Measurements from ENCODE around the gene DIAPH1. TPM values are rescaled to one million over a fixed set of nuclear protein-coding genes. Genes with fewer than 3 reads are reported as not detected.

DIAPH1 gene
- total RNA-seq, 1 donor from 2014 or later = 42.7 TPM

- no peak for DNase-seq (ENCODE audit: low read depth, low spot score)
Observed at GRCh38 chr5:141484641-141485311, 134.0 kb downstream of the DIAPH1 start, which contains the start of gene PCDHGC4. Gene PCDHGC4, plus strand, starts transcription at chr5:141485030. Its CDS starts 144 bp downstream, at chr5:141485174.

- DNase-seq (ENCODE audit: low read depth, low spot score) = no peak
Observed at GRCh38 chr5:141484310-141484640, 134.5 kb downstream of the DIAPH1 start.

- DNase-seq (ENCODE audit: low read depth, low spot score) = no peak
Observed at GRCh38 chr5:141483902-141484301, 134.9 kb downstream of the DIAPH1 start.

GRCh38 chr5:141479776-141480175 lies 139.0 kb downstream of the DIAPH1 start:
- no peak for DNase-seq (ENCODE audit: low read depth, low spot score)

- no peak for DNase-seq (ENCODE audit: low read depth, low spot score)
Observed at GRCh38 chr5:141478321-141478945, 140.4 kb downstream of the DIAPH1 start.

- no peak for DNase-seq (ENCODE audit: low read depth, low spot score)
Observed at GRCh38 chr5:141477815-141478214, 141.0 kb downstream of the DIAPH1 start.

- no peak for DNase-seq (ENCODE audit: low read depth, low spot score)
Observed at GRCh38 chr5:141477044-141477575, 141.7 kb downstream of the DIAPH1 start.

- DNase-seq (ENCODE audit: low read depth, low spot score) = no peak
Observed at GRCh38 chr5:141476132-141476911, 142.5 kb downstream of the DIAPH1 start.

- peak; percentile 81 for DNase-seq (ENCODE audit: low read depth, low spot score)
Observed at GRCh38 chr5:141475625-141476131, 143.1 kb downstream of the DIAPH1 start, which contains the start of gene PCDHGC3. Gene PCDHGC3, plus strand, starts transcription at chr5:141475966. Its CDS starts 151 bp downstream, at chr5:141476117.

GRCh38 chr5:141465351-141465750 lies 153.4 kb downstream of the DIAPH1 start:
- no peak for DNase-seq (ENCODE audit: low read depth, low spot score)

Other genes starting within 250 kb of the DIAPH1 start
- 1.3 and 1.6 TPM in 2 replicates for gene PCDHGB3, start 248.8 kb downstream of the DIAPH1 start, total RNA-seq
- 1.3 and 1.4 TPM in 2 replicates for gene PCDHGA6, start 245.1 kb downstream of the DIAPH1 start, total RNA-seq
- 0.59 and 0.95 TPM in 2 replicates for gene PCDHGA7, start 236.3 kb downstream of the DIAPH1 start, total RNA-seq
- 9.3 and 12.4 TPM in 2 replicates for gene PCDHGB4, start 231.3 kb downstream of the DIAPH1 start, total RNA-seq
- gene PCDHGA8, start 226.4 kb downstream of the DIAPH1 start, total RNA-seq = 0.46 and 0.95 TPM in 2 replicates
- gene PCDHGB5, start 221.1 kb downstream of the DIAPH1 start, total RNA-seq = 8.7 and 12.3 TPM in 2 replicates
- 1.2 and 1.8 TPM in 2 replicates for gene PCDHGA9, start 216.2 kb downstream of the DIAPH1 start, total RNA-seq
- gene PCDHGB6, start 211.0 kb downstream of the DIAPH1 start, total RNA-seq = 2.0 and 2.1 TPM in 2 replicates
- gene PCDHGA10, start 206.0 kb downstream of the DIAPH1 start, total RNA-seq = 3.1 and 4.0 TPM in 2 replicates
- 4.8 and 6.1 TPM in 2 replicates for gene PCDHGB7, start 201.3 kb downstream of the DIAPH1 start, total RNA-seq
- gene PCDHGA11, start 197.9 kb downstream of the DIAPH1 start, total RNA-seq = 8.7 and 11.1 TPM in 2 replicates
- gene PCDHGA12, start 188.5 kb downstream of the DIAPH1 start, total RNA-seq = 5.1 and 8.7 TPM in 2 replicates
- gene PCDHGC3, start 143.0 kb downstream of the DIAPH1 start, total RNA-seq = 9.0 and 14.7 TPM in 2 replicates
- gene PCDHGC4, start 134.0 kb downstream of the DIAPH1 start, total RNA-seq = 0.40 and 0.95 TPM in 2 replicates
- gene PCDHGC5, start 129.9 kb downstream of the DIAPH1 start, total RNA-seq = 0.33 and 0.53 TPM in 2 replicates
- 44.7 and 57.3 TPM in 2 replicates for gene HDAC3, start 17.8 kb upstream of the DIAPH1 start, total RNA-seq
- 2.7 and 3.3 TPM in 2 replicates for gene RELL2, start 18.0 kb upstream of the DIAPH1 start, total RNA-seq
- gene FCHSD1, start 32.4 kb upstream of the DIAPH1 start, total RNA-seq = 20.0 and 22.9 TPM in 2 replicates
- 33.8 and 43.1 TPM in 2 replicates for gene ARAP3, start 63.2 kb upstream of the DIAPH1 start, total RNA-seq

Data from pulmonary artery endothelial cell (primary cell).